ENCODE data around the gene ZNF883. TPM values are rescaled to one million over a fixed set of nuclear protein-coding genes. Genes with fewer than 3 reads are reported as not detected.

The ZNF883 gene
- total and polyA plus RNA-seq, 9 of the 15 experiments (the other 6 are each of a cell fraction or from before 2014, with no cell fraction given) = 1.00 to 5.7 (median 3.7) TPM

DNA sequence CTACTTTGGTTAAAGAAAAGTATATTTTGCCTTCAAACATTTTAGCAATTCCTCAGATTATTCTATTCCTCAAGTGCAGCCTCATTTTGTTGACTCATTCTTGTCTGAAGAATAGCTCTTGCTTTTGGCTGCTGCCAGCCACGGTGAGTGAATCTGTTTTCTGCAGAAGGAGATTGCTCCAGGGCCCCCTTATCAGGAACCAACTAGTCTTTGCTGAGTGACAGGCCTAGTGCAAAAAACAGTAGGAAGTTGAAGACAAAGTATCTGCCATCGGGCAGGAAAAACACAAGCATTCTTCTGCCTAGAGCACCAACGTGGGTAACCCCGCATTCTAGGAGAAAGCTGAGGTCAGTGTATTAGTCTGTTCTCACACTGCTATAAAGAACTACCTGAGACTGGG, 42.3 kb downstream of the ZNF883 start (continued):
- TF ChIP-seq SAFB (IDR thresholded peaks at IDR 0.05; ENCODE audit: borderline replicate concordance, low read depth, low read length) = no peak
- TF ChIP-seq, protein P1, sequence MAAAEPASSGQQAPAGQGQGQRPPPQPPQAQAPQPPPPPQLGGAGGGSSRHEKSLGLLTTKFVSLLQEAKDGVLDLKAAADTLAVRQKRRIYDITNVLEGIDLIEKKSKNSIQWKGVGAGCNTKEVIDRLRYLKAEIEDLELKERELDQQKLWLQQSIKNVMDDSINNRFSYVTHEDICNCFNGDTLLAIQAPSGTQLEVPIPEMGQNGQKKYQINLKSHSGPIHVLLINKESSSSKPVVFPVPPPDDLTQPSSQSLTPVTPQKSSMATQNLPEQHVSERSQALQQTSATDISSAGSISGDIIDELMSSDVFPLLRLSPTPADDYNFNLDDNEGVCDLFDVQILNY (CRISPR knock-in tag; IDR thresholded peaks at IDR 0.05) = no peak
- no peak for TF ChIP-seq XRCC3 (IDR thresholded peaks at IDR 0.05)

DNA sequence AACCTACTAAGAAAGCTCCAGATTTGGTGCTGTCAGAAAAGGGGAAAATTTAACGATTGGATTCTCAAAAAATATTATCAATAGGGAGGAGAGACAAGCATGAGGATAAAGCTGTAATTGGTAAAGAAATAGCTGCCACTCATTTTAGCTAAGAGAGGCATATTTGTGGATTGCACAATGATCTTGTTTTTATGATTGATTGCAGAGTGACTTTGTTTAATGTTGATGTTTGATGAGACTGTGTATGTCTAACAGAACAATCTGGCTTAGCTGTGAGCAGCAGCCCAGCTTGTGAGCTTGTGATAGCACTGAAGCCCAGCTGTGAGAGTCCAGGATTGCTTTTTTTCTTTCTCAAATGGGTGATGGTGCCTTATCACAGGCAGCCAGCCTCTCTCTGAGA, 56.4 kb downstream of the ZNF883 start:
- ATAC-seq (no peak), DNase-seq (ENCODE audit: extremely low read depth in 1 of 4, low spot score in 3 of 4) (no peak), FAIRE-seq (no peak)
- Histone ChIP-seq H4K20me1 (replicated peaks; ENCODE audit: control insufficient read depth, insufficient read depth, low read length) (no peaks in the 10 kb centered on the region), H3K4me1 (replicated peaks in 1 of 2; ENCODE audit: control insufficient read depth in 2 of 2, insufficient read depth in 2 of 2, low read length in 2 of 2) (no peaks in the 10 kb centered on the region), H3K9me1 (ENCODE audit: control insufficient read depth, insufficient read depth, low read length) (no peaks in the 10 kb centered on the region), H3K79me2 (ENCODE audit: control insufficient read depth, insufficient read depth, low read length) (no peaks in the 10 kb centered on the region), H3K4me2 (ENCODE audit: insufficient read depth, low read length) (no peak overlapping the region), H3K9me3 (replicated peaks; ENCODE audit: control insufficient read depth, insufficient read depth, low read depth, low read length) (no peaks in the 10 kb centered on the region), H3K27me3 (ENCODE audit: control insufficient read depth in 2 of 2, insufficient read depth in 2 of 2, low read length in 2 of 2) (no peaks in the 10 kb centered on the region), H3K4me3 (no peak overlapping the region), H3K36me3 (ENCODE audit: control insufficient read depth, insufficient read depth, low read length) (no peaks in the 10 kb centered on the region), H3K27ac (ENCODE audit: extremely low read depth, low read depth, low read length) (no peak overlapping the region), H2AFZ (ENCODE audit: low read depth, low read length) (no peak overlapping the region), H3K9ac (ENCODE audit: insufficient read depth in 1 of 2, low read depth in 2 of 2, low read length in 2 of 2) (no peak overlapping the region)
- TF ChIP-seq CBFA2T3 (IDR thresholded peaks at IDR 0.05) = peak; percentile 52
- TF ChIP-seq CAMTA2 (CRISPR knock-in tag; conservative IDR thresholded peaks at IDR 0.05) = no peak
- no peak for TF ChIP-seq SNRNP70 (optimal IDR thresholded peaks at IDR 0.05; ENCODE audit: low read depth, low read length)
- TF ChIP-seq ZNF311 (CRISPR knock-in tag; IDR thresholded peaks at IDR 0.05) = no peak
- TF ChIP-seq CEBPB (tag; IDR thresholded peaks at IDR 0.05) = 0 out of 2 replicates have a peak, but pooled peaks have one; percentile 18
- TF ChIP-seq TAL1 (IDR thresholded peaks at IDR 0.05) = peak; percentile 32; the same call in 1 of the 2 replicates
- TF ChIP-seq BHLHE40 (IDR thresholded peaks at IDR 0.05; ENCODE audit: low read length) = no peak
- 0% methylated on average over 1 of the region's 1 CpG for WGBS (ENCODE audit: insufficient coverage, low coverage, missing lambda C conversion rate)
- no TSS peak for BruUV-seq (replicated peaks)
- in situ Hi-C loops (cut with MboI) (no loop called here), intact Hi-C loops (cut with micrococcal nuclease) (no loop called here)
- CTCF ChIA-PET (ENCODE audit: low intra/inter-chr PET ratio) = no interaction called here
- POLR2A ChIA-PET = no interaction called here

Data from K562 (cell line).